Activated naive CD4-positive, alpha-beta T cell treated with anti-CD3 and anti-CD28 coated beads, Interleukin-2, amount 50 U/mL, for 16 hours (primary cell): ENCODE measurements around the gene STXBP5.

Source experiments
- DNase-seq: peaks from one replicate; pipeline ENCODE4 v3.0.0-alpha.2; 2020

Gene STXBP5

DNA sequence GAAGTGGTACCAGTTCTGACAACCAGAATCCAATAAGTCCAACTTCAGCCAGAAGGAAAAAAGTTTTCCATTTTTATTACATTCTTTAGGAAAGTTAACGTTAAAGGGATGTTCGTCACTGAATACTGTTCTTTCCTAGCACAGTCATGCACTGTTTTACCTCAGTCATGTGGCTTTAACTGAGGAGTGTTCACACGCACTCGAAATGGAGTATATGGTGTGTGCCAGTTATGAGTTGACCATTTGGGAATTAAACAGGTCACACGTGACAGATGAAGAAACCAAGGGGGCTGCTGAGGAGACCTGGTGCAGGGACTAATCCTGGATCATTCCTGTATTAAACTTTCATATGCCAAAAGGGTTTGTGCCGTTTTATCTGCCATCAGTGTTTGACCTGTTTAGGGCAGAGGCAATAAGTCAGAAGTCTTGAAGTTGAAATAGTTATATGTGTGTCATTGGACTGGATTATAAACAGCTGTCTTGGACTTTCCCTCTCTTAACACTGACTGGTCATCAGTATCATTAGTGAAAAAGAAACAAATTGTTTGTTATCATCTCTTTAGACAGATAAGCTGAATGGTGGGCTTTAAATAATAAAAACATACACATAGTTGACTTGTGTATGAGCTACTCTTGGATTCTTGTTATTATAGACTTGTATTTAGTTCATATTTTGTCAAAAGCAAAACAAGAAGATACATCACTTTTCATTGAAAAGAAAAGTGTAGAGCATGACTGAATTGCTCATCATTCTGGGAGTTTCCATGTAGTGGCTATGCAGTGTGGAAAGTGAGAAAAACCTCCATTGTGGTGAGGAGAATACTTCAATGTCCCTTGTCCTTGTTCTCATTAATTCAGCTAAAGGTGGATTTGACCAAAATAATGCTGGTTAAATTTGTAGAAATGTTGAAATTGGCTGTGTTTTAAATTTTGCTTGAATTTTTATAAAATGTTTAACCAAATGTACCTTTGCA is 180.8 kb downstream of the STXBP5 start:
- no peak for DNase-seq

DNA sequence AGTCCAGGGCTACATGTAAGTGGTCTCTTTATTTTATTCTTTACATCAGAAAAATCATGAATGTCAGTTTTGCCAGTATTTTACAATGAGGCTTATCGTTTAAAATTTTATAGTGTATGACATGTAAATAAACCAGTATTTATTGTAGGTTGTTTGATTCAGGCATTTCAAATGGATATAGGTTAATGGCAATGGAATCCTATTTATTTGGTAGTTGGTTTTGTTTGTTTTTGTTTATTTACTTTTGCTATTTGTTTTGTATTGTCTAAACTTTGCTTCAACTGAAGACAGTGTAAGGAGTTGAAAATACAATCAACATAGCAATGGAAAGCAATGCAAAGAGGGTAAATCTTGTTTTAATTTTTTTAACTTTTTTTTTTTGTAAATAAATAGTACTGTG is 185.2 kb downstream of the STXBP5 start:
- DNase-seq: no peak

DNA sequence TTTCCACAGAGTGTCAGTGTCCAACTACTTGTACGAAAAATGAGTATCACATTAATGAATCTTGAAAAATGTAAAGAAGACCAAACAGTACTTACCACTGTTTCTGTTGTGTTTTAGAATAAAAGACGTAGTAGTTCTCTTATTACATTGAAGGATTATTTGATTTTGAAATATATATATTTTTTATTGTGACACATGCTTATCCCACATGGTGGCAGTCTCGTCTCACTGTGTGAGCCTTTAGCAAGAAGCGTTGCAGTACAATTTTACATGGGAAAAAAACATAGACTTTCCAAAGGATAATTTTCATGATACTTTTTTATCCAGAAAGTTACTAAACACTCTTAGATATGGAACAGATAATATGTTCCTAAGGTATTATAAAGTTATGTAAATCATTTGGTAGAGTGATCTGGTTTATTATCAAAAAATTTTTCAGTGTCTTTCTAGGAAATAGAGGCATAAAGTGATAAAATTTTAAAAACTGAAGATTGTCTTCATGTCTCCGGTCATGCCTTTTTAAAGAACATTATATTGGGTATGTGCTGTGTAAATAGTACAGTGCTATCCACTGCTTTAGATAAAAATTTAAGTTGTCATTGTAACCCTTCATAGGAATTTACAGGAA is 186.8 kb downstream of the STXBP5 start:
- no peak for DNase-seq

DNA sequence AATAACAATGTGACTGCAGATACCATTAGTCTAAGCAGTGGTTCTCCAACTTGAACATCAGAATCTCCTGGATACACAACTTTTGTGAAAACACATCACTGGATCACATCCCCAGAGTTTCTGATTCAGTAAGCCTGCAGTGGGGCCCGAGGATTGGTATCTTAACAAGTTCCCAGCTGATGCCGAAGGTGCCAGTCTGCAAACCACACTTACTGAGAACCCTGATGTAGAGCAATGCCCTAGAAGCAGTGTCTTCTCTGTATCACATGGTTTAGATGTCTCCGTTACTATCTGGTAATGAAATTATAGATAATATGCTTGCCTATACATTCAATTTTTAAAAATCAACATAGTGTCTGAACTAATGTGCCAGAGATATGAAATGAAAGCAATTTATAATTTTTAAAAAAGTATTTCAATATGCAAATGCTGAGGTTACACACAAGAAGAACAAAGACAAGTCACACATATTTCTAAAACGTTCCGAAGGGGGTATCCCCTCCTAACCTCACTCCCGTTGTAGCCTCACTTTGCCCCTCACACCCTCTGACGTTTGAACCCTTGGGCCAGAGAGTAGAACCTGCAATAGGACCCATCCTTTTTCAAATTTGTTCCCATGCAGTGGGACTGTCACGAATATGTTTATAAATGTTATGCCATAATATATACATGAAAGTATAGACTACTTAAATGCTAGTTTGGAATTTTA is 188.9 kb downstream of the STXBP5 start:
- DNase-seq: no peak

DNA sequence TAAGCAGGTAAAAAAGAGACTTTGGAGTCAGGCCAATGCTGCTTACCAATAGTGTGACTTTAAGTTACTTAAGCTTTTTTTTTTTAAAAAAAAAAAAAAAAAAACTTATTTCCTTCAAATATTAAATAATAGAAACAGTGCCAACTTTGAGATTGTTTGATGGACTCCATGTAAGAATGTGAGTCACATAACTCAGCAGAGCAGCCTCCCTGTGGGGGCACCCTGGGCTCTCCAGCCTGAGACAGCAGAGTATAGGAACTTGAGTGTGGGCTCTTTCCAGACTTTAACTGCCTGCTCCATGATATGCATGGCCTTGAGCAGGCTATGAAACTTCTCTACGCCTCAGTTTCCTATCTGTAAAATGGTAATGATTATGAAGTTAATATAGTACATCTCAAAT is 190.9 kb downstream of the STXBP5 start:
- no peak for DNase-seq

DNA sequence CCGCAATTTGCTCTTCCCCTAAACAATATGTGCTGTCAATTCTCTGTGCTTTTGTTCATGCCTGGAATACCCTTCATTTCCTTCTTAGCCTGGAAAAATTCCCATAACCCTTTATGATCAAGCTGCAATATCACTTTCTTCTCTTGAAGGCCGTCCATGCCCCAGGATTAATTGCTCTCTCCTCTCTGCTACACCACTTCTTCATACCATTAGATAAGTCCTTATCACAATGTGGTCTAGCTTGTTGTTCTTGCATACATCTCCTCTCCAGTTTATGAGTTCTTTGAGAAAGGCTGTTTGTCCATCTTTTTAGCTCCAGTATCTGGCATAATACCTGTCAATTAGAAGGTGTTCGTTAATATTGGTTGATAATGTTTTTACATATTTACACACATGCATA is 193.1 kb downstream of the STXBP5 start:
- no peak for DNase-seq

DNA sequence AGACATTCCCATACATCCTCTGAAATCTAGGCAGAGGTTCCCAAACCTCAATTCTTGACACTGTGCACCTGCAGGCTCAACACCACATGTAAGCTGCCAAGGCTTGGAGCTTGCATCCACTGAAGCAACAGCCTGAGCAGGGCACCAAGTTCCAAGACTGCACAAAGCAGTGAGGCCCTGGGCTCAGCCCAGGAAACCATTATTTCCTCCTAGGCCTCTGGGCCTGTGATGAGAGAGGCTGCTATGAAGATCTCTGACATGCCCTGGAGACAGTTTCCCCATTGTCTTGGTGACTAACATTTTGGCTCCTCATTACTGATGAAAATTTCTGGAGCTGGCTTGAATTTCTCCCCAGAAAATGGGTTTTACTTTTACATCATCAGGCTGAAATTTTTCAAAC is 196.8 kb downstream of the STXBP5 start:
- no peak for DNase-seq

DNA sequence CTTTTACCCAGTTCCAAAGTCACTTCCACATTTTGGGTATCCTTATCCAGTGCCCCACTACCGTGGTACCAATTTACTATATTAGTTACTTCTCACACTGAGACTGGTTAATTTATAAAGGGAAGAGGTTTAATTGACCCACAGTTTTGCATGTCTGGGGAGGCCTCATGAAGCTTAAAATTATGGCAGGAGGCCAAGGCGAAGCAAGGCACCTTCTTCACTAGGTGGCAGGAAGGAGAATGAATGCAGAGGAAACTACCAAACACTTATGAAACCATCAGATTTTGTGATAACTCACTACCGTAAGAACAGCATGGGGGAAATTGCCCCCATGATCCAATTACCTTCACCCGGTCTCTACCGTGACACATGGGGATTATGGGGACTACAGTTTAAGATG is 197.6 kb downstream of the STXBP5 start:
- DNase-seq: no peak

DNA sequence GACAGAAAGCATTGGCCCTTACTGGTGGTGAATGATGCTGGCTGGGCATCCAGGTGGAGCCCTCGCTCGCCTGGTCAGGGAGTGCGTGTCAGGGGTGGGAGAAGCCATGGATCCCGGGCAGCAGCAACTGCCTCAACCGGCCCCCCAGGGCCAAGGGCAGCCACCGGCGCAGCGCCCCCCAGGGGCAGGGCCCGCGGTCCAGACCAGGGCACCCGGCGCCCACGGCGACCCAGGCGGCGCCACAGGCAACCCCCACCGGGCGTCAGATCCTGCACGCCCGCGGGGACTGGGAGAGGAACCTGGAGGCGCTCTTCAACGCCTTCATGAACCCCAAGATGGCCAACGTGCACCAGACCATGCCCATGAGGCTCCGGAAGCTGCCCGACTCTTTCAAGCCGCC is 202.6 kb downstream of the STXBP5 start:
- DNase-seq: no peak

DNA sequence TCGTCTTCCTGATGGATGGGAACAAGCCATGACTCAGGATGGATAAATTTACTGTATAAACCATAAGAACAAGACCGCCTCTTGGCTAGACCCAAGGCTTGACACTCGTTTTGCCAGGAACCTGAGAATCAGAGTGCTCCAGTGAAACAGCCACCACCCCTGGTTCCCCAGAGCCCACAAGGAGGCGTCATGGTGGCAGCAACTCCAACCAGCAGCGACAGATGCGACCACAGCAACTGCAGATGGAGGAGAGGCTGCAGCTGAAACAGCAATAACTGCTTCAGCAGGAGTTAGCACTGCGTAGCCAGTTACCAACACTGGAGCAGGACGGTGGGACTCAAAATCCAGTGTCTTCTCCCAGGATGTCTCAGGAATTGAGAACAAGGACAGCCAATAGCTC is 203.4 kb downstream of the STXBP5 start:
- no peak for DNase-seq

DNA sequence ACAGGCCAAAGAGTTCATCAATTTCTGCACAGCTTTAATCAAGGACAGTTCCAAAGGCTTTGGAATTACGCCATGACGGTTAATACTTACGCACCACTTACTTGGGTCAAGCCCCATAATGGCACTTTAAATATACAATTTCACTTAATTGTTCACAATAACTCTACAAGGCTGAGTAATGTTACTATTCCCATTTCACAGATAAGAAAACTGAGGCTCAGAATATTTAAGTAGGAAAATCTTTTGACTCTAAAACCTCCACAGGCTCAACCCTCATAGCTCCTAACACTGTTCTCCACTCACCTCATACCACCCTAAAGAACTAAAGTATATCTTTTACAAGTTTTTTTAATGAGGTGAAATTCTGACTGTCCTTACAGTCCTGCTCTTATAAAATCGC is 212.4 kb downstream of the STXBP5 start:
- no peak for DNase-seq

DNA sequence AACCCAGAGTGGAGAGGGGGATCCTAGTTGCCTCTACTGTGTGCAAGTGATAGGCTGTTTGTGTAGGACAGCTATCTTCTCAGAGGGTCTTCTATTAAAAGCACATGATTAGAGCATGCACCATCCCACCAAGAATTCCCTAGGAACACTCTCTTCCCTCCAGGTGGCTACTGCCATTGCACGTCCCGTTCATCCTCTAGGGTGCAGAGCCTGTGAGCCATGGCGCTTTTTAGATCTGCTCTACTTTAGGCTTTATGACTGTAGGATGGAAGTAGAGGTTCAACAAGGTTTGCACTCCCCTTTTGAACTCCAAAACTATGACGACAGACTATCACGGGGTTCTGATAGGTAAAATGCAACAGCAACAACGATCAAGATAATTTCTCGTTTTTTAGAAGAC is 213.7 kb downstream of the STXBP5 start:
- no peak for DNase-seq

DNA sequence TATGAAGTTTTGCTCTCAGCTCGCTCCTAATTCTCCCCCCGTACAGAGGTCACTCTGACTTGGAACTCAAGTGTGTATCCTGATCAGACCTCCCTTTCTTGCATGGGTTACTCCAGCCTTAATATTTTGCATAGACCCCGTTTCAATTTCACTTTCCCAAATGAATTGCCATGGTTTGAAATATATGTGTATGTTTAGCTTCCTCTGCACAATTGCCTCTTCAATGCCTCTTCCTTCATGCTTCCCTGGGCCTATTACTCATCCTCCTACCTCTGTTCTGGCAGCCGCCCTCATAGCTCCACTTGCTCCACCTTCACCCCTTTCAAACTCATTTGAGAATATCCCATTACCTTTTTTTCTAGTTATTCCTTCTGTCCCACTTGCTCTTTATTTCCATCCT is 214.3 kb downstream of the STXBP5 start:
- no peak for DNase-seq

DNA sequence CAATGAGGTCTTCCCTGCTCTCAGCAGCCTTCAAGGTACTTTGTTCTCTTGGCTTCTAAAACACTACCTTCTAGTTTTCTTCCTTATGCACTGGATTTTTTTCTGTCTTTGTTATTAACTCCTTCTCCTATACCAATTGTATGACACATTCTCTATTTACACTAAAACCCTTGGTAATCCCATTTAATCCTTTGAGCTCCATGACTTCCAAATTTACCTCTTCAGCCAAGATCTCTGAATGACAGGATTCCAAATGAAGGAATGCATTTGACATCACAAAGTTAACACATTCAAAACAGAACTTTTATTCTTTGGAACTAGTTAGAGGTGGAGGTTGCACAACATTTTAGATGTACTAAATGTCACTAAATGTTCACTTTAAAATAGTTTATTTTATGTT is 217.7 kb downstream of the STXBP5 start:
- DNase-seq: no peak

DNA sequence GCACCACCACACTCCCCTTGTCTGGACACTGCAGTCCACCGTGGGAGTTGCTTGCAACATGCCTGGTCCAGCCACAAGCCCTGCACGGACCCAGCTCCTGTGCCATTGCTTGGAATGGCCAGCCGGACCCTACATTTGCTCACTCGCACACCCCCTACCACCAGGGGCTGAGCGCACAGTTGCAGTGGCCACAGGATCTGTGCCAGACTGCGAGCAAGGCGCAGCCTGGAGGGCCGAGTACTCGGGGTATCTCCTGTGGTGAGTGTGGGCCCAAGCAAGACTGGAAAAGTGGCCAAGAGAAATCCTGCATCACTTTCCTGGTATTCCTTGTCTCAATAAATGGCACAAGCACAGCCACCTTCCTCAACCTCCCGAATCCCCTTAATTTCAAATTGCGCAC is 218.9 kb downstream of the STXBP5 start:
- DNase-seq: no peak

DNA sequence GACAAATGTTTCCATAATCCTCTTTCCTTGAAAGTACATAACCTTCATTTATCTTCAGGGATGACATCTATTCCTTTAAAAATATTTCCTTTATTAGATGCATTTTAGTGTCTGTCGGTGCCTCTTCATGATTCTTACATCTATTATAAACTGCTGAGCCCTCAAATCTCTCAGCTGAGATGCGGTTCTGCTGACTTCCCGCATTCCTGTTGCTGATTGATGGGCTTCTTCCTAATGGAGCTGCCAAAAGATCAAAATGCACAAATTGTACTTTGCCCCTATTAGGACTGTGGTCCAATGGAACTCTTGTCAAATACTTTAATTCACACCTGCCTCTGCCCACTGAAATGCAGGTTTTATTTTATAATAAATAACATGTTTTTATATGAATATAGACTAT is 225.6 kb downstream of the STXBP5 start:
- DNase-seq: no peak

DNA sequence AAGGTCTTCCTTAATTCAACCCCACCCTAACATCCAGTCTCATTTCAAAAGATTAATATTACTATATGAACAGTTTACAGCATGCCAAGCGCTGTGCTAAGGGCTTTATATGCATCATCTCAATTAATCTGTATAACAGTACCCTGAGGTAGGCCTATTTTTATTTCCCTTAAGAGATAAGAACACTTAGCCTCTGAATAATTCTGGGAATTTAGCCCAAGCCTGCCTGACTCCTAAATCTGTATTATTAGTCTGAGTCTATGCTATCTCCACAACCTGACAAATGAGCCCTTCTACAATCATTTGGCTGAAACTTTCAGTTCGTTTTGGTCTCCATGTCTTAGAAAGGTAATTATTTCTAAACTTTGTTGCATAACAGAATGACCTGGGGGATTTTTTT is 226.6 kb downstream of the STXBP5 start:
- no peak for DNase-seq

DNA sequence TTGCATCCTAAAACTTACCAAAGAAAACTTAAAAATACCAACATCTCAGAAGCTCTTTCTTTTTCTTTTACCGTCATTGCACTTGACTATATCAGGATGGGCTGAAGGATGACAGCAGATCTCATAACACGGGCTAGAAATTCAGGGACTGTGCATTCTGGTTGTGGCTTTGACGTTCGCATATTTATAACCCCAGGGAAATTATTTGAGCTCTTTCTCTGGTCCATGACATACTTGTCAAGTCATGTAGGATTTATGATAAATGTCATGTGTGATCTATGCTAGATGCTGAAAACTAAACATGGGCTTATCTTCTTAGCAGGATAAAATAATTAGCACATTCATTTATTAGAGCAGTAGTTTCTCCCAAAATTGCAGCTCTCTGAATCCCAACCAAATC is 229.9 kb downstream of the STXBP5 start:
- DNase-seq: no peak

DNA sequence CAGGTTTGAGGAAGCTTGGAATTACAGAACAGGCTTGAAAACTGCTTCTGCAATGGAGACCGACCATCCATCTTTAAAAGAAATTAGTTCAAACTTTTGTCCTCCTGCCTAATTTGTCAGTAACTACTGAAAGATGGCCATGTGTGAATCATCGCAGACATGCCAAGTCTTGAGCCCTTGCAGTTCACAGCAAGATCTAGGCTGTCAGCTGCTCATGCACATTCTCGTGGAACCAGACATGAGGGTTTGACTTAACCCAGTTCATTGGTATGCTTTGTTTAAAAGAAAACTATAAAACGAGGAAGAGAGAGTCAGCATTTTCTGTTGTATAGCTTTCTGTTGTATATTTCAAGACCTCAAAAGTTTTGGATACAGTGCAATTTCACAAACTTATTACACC is 230.3 kb downstream of the STXBP5 start:
- no peak for DNase-seq

DNA sequence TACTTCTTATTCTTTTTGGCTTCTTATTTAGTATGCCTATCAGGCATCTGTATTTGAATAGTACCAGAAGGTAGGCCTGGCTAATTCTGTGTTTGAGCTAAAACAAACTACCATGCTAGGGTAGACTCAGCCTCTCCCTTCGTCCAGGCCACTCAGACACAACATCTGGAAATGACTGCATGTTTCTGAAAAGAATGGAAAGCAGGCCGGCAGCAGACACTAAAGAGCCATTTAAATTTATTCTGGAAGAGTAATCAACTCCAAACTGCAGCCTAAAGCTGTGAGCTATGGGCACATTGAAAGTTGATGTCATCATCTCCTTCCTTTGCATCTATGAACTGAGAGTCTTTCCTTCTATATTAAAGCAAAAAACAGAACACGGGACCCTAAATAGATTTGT is 233.4 kb downstream of the STXBP5 start:
- no peak for DNase-seq

DNA sequence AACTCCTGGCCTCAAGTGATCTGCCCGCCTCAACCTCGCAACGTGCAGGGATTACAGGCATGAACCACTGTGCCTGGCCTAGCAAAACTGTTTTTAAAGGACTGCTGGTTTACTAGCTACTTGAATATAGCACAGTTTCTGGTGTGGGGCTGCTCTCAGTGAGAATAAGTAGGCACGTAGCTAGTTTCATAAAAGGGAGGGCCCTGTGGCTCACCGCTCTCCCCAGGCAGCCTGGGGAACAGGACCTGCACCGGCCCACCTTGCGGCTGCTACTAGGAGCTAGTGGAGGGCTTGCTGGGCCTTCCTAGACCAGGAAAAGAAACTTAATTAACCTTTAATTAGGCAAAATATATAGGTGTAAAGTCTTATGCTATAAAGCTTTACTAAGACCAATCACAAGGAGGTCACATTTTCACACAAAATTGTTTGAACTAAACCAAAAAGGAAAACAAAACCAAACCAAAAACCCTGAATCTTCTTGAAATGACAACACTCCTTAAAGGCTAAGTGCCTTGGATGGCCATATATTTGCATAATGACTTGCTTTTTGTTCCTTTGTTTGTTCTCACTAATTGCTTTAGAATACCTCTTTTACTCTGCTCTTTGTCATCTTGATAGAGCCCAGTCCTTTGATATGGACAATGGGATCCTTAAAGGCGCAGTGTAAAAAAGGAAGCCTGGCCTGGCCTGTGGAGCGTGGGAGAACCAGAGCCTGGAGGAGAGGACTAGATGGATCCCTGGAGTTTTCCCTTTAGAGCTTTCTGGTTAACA is 234.7 kb downstream of the STXBP5 start:
- no peak for DNase-seq
